OCI-LY3 (cell line): ENCODE data around the gene TBC1D16.

Experiments used
- H2AFZ ChIP-seq: fragments of 200-600, 300-600 bp; shearing (Covaris generic); 2 replicates; pipeline ENCODE4 v1.6.0; 2014; ENCODE audit warnings: antibody characterized with exemption, low read depth, low read length
- H3K27ac ChIP-seq: fragments of 200-600, 300-600 bp; sonication (generic); 2 replicates; pipeline ENCODE4 v1.5.1; 2014; ENCODE audit warnings: mild to moderate bottlenecking, low read length, moderate library complexity, mixed read lengths
- H3K27me3 ChIP-seq: fragments of 200-600, 300-600 bp; sonication (generic); 2 replicates; pipeline ENCODE4 v1.6.1; 2014; ENCODE audit warnings: low read depth, low read length, mixed read lengths
- H3K36me3 ChIP-seq: fragments of 200-600, 300-600 bp; sonication (generic); replicated peaks from 2 replicates; pipeline ENCODE3; 2014; ENCODE audit warnings: low read depth, low read length, mixed read lengths
- H3K4me1 ChIP-seq: fragments of 300-600, 200-600 bp; sonication (generic); 2 replicates; pipeline ENCODE4 v1.6.1; 2014; ENCODE audit warnings: low read length, mixed read lengths
- H3K4me2 ChIP-seq: fragments of 200-600, 300-600 bp; sonication (generic); 2 replicates; pipeline ENCODE4 v1.6.1; 2014; ENCODE audit warnings: low read length, mixed read lengths
- H3K4me3 ChIP-seq: fragments of 300-600, 200-600 bp; sonication (generic); 2 replicates; pipeline ENCODE4 v1.5.1; 2014; ENCODE audit warnings: antibody characterized with exemption, mild to moderate bottlenecking, low read length, moderate library complexity
- H3K79me2 ChIP-seq: fragments of 300-600, 200-600 bp; shearing (Covaris generic); 2 replicates; pipeline ENCODE4 v1.6.1; 2014; ENCODE audit warnings: mild to moderate bottlenecking, low read length, mixed read lengths
- H3K9ac ChIP-seq: fragments of 300-600, 200-600 bp; shearing (Covaris generic); 2 replicates; pipeline ENCODE4 v1.6.0; 2014; ENCODE audit warnings: mild to moderate bottlenecking, low read length, moderate library complexity
- H3K9me3 ChIP-seq: fragments of 200-600, 300-600 bp; shearing (Covaris generic); 2 replicates; pipeline ENCODE4 v1.6.1; 2014; ENCODE audit warnings: low read length, mixed read lengths; ENCODE audit not compliant: insufficient read depth
- H4K20me1 ChIP-seq: fragments of 200-600, 300-600 bp; sonication (generic); 2 replicates; pipeline ENCODE4 v1.6.1; 2016; ENCODE audit warnings: low read length, mixed read lengths; ENCODE audit not compliant: insufficient read depth
- CTCF ChIP-seq: fragments of 200-600, 300-600 bp; sonication (generic); IDR thresholded peaks from 2 replicates; pipeline ENCODE4 v1.5.1; 2014; ENCODE audit warnings: antibody characterized with exemption, low read length, low read depth
- EZH2phosphoT487 ChIP-seq: fragments of 200-600 bp; shearing (Covaris generic); IDR thresholded peaks from 2 replicates; pipeline ENCODE4 v1.6.1; 2018; ENCODE audit warnings: antibody characterized with exemption, mixed run types, low read depth

The TBC1D16 gene

GRCh38 chr17:79938336-79939093 lies 97.2 kb downstream of the TBC1D16 start:
- TF ChIP-seq CTCF (no peak), EZH2phosphoT487 (no peak)
- no peak overlapping the region for H2AFZ ChIP-seq

GRCh38 chr17:79937391-79938335 lies 98.0 kb downstream of the TBC1D16 start:
- no peaks in the 10 kb centered on the region for H3K9me3 ChIP-seq
- TF ChIP-seq CTCF (no peak), EZH2phosphoT487 (no peak)
- peaks cover 21% of the 10 kb centered on the region for H3K79me2 ChIP-seq
- peak overlapping the region; percentile 63 for H3K4me2 ChIP-seq
- H3K27ac ChIP-seq = peak overlapping the region; percentile 98
- peaks cover 6% of the 10 kb centered on the region for H3K36me3 ChIP-seq
- peaks cover 57% of the 10 kb centered on the region for H3K4me1 ChIP-seq
- peak overlapping the region; percentile 62 for H3K9ac ChIP-seq
- H3K27me3 ChIP-seq = no peaks in the 10 kb centered on the region
- H3K4me3 ChIP-seq = peak overlapping the region; percentile 42
- H2AFZ ChIP-seq = no peak overlapping the region
- H4K20me1 ChIP-seq = no peaks in the 10 kb centered on the region

More at GRCh38 chr17:79938336-79939093, 97.2 kb downstream of the TBC1D16 start:
- Histone ChIP-seq H3K27ac (no peak overlapping the region), H3K27me3 (no peaks in the 10 kb centered on the region), H4K20me1 (no peaks in the 10 kb centered on the region), H3K4me1 (peaks cover 49% of the 10 kb centered on the region), H3K36me3 (peaks cover 6% of the 10 kb centered on the region), H3K9me3 (no peaks in the 10 kb centered on the region), H3K4me2 (no peak overlapping the region), H3K9ac (no peak overlapping the region), H3K4me3 (no peak overlapping the region), H3K79me2 (peaks cover 14% of the 10 kb centered on the region)

GRCh38 chr17:79936641-79937381 lies 98.9 kb downstream of the TBC1D16 start:
- Histone ChIP-seq H3K27ac (peak overlapping the region; percentile 98), H2AFZ (no peak overlapping the region), H3K4me3 (peak overlapping the region; percentile 42), H4K20me1 (no peaks in the 10 kb centered on the region), H3K27me3 (no peaks in the 10 kb centered on the region), H3K9ac (peak overlapping the region; percentile 62), H3K4me2 (peak overlapping the region; percentile 63), H3K9me3 (no peaks in the 10 kb centered on the region), H3K79me2 (peaks cover 21% of the 10 kb centered on the region), H3K36me3 (peaks cover 6% of the 10 kb centered on the region), H3K4me1 (peaks cover 66% of the 10 kb centered on the region)
- peak; percentile 30; the same call in 1 of the 2 replicates for TF ChIP-seq CTCF
- no peak for TF ChIP-seq EZH2phosphoT487
